A549 treated with CpdA at 1 μM for 4 hours (cell line): Measurements from ENCODE around the gene GPX8. TPM values are rescaled to one million over a fixed set of nuclear protein-coding genes. Genes with fewer than 3 reads are reported as not detected.

Experiments used
- total RNA-seq: library from RNA; stranded (reverse); fragments of 200-300 nt; extraction: Qiagen RNA extraction; gene quantifications from 5 replicates; pipeline ENCODE4 v1.2.3, GENCODE V29; 2022; ENCODE audit warnings: low read depth

Gene GPX8
- 38.0 to 48.1 TPM (median 38.8 TPM) in 5 replicates for total RNA-seq

GRCh38 chr5:55159763-55160492 lies at the start of gene GPX8:
Gene GPX8 (plus strand): TSS chr5:55160171. CDS start chr5:55160193, 22 bp downstream.

GRCh38 chr5:55172937-55173686 lies 13.1 kb downstream of the GPX8 start, which contains the start of gene CDC20B:
Gene CDC20B (minus strand): TSS chr5:55173177. CDS start chr5:55173000, 177 bp downstream.

Other genes starting within 250 kb of the GPX8 start
- gene ESM1, start 174.6 kb upstream of the GPX8 start, total RNA-seq, result not detected in 5 replicates
- not detected in 5 replicates for gene GZMK, start 135.9 kb upstream of the GPX8 start, total RNA-seq
- gene GZMA, start 57.5 kb upstream of the GPX8 start, total RNA-seq, result not detected in 5 replicates
- gene CDC20B, start 13.0 kb downstream of the GPX8 start, total RNA-seq, result 0.07 to 0.16 TPM (median 0.12 TPM) in 5 replicates
- gene MCIDAS, start 67.1 kb downstream of the GPX8 start, total RNA-seq, result 1.8 to 2.5 TPM (median 2.2 TPM) in 5 replicates
- gene CCNO, start 73.4 kb downstream of the GPX8 start, total RNA-seq, result 5.4 to 10.2 TPM (median 8.9 TPM) in 5 replicates
- gene DHX29, start 147.5 kb downstream of the GPX8 start, total RNA-seq, result 21.1 to 26.6 TPM (median 23.5 TPM) in 5 replicates
- gene MTREX, start 147.8 kb downstream of the GPX8 start, total RNA-seq, result 28.3 to 67.0 TPM (median 37.8 TPM) in 5 replicates